ENCODE data around the gene HEXIM1.

DNA sequence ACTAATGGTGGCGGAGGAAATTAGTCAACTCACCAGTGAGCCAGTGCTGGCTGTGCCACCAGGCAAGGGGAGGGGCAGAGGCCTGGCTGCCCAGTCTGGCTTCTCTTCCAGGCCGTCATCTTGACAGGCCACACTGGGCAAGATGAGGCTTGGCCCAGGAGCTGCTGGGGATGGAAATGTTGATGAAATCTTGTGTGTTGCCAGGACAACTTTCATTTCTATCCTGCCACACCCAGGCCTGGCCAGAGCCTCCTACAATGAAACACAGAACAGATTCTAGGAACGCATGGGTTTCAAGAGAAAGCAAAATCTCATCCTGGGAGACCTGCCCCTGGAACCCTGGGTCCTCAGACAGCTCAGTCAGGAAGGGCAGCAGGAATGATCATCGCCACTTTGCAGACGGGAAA is 22.7 kb downstream of the HEXIM1 start:
- TF ChIP-seq, protein P1, sequence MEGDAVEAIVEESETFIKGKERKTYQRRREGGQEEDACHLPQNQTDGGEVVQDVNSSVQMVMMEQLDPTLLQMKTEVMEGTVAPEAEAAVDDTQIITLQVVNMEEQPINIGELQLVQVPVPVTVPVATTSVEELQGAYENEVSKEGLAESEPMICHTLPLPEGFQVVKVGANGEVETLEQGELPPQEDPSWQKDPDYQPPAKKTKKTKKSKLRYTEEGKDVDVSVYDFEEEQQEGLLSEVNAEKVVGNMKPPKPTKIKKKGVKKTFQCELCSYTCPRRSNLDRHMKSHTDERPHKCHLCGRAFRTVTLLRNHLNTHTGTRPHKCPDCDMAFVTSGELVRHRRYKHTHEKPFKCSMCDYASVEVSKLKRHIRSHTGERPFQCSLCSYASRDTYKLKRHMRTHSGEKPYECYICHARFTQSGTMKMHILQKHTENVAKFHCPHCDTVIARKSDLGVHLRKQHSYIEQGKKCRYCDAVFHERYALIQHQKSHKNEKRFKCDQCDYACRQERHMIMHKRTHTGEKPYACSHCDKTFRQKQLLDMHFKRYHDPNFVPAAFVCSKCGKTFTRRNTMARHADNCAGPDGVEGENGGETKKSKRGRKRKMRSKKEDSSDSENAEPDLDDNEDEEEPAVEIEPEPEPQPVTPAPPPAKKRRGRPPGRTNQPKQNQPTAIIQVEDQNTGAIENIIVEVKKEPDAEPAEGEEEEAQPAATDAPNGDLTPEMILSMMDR (IDR thresholded peaks at IDR 0.05), result no peak
- TF ChIP-seq POLR2A (IDR thresholded peaks at IDR 0.05; ENCODE audit: low read depth), result no peak
- TF ChIP-seq EP300 (IDR thresholded peaks at IDR 0.05), result no peak
